ENCODE results near the gene NAT14.

DNA sequence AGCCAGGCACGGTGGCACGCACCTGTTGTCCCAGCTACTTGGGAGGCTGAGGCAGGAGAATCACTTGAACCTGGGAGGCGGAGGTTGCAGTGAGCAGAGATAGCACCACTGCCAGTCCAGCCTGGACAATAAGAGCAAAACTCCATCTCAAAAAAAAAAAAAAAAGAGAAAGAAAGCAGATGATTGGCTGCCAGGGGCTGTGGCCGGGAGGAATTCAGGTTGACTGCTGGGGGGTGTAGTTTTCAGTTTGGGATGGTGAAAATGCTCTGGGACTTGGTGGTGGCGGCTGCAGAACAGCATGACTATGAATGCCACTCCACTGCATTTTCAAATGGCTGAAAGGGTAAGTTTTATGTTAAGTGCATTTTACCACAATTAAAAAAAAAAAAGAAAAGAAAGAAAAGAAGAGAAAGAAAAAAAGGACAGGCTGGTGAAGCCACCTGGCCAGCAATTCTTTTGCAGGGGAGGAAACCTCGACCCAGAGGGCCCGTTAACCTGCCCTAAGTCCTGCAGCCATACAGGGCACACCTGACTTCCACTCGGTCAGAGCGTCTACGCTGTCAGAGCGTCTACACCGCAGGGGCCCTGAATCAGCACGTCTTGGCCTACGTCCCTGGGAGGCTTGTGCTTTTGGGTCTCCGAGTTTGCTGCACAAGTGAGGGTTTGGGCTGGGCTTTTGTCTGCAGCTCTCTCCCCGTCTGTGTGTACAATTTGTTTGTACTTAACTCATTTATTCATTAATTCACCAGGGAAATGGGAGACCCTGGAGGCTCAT lies 27.1 kb upstream of the NAT14 start:
- TF ChIP-seq, protein P1, sequence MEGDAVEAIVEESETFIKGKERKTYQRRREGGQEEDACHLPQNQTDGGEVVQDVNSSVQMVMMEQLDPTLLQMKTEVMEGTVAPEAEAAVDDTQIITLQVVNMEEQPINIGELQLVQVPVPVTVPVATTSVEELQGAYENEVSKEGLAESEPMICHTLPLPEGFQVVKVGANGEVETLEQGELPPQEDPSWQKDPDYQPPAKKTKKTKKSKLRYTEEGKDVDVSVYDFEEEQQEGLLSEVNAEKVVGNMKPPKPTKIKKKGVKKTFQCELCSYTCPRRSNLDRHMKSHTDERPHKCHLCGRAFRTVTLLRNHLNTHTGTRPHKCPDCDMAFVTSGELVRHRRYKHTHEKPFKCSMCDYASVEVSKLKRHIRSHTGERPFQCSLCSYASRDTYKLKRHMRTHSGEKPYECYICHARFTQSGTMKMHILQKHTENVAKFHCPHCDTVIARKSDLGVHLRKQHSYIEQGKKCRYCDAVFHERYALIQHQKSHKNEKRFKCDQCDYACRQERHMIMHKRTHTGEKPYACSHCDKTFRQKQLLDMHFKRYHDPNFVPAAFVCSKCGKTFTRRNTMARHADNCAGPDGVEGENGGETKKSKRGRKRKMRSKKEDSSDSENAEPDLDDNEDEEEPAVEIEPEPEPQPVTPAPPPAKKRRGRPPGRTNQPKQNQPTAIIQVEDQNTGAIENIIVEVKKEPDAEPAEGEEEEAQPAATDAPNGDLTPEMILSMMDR (IDR thresholded peaks at IDR 0.05 in 2 of 3, conservative IDR thresholded peaks at IDR 0.05 in 1 of 3; ENCODE audit: borderline replicate concordance in 1 of 3, insufficient read depth in 1 of 3, low read depth in 2 of 3, low read length in 2 of 3) = no peak
- TF ChIP-seq SIN3A (IDR thresholded peaks at IDR 0.05; ENCODE audit: low read depth) (no peak), CBX3 (IDR thresholded peaks at IDR 0.05; ENCODE audit: low read depth) (no peak), JUND (IDR thresholded peaks at IDR 0.05) (no peak), ZFX (IDR thresholded peaks at IDR 0.05) (no peak), POLR2A (IDR thresholded peaks at IDR 0.05; ENCODE audit: borderline replicate concordance, extremely low read depth, insufficient read depth, insufficient read length) (no peak), EZH2 (IDR thresholded peaks at IDR 0.05) (no peak)
- TF ChIP-seq, protein P2, sequence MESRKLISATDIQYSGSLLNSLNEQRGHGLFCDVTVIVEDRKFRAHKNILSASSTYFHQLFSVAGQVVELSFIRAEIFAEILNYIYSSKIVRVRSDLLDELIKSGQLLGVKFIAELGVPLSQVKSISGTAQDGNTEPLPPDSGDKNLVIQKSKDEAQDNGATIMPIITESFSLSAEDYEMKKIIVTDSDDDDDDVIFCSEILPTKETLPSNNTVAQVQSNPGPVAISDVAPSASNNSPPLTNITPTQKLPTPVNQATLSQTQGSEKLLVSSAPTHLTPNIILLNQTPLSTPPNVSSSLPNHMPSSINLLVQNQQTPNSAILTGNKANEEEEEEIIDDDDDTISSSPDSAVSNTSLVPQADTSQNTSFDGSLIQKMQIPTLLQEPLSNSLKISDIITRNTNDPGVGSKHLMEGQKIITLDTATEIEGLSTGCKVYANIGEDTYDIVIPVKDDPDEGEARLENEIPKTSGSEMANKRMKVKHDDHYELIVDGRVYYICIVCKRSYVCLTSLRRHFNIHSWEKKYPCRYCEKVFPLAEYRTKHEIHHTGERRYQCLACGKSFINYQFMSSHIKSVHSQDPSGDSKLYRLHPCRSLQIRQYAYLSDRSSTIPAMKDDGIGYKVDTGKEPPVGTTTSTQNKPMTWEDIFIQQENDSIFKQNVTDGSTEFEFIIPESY (IDR thresholded peaks at IDR 0.05; ENCODE audit: extremely low read depth, insufficient replicate concordance, low read length) = no peak
